ENCODE results near the gene SHOC2.

Gene SHOC2

DNA sequence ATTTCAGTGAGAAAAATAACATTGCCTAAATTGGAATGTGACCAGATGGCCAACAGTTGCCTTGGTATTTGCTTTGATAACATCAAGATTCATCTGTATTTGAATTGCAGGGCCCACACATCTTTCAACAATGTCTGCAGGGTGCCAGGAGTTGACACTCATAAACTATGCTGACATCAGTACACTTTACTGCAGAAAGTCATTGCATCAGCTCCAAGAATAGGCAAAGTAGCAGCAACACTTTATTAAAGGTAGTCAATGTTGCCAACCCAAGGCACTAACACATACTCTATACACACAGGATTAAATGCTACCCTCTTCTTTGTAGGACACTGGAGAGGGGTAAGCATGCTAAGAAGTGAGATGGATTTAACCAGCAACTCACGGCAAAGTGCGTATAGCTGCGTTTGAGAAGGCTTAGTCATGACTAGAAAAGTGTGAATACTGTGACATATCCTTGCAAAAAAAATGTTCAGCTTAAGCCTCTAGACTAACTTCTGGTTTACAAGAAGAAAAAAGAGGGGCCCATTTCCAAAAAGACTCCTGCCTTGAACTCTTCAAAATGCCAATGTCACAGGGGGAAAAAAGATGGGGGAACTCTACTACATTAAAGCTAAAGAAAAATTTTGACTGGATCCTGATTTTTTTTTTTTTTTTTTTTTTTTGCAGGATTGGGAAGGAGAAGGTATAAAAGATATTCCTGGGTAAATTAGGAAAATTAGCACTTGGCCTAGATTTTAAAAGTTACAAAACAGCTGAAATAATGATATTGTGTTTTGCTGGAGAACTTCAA, 2.7 kb upstream of the SHOC2 start:
- TF ChIP-seq, protein P1, sequence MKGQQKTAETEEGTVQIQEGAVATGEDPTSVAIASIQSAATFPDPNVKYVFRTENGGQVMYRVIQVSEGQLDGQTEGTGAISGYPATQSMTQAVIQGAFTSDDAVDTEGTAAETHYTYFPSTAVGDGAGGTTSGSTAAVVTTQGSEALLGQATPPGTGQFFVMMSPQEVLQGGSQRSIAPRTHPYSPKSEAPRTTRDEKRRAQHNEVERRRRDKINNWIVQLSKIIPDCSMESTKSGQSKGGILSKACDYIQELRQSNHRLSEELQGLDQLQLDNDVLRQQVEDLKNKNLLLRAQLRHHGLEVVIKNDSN (IDR thresholded peaks at IDR 0.05) = no peak
- TF ChIP-seq TEAD4 (IDR thresholded peaks at IDR 0.05) (no peak), EGR1 (IDR thresholded peaks at IDR 0.05) (no peak), YY1 (IDR thresholded peaks at IDR 0.05; ENCODE audit: low read depth) (no peak), RAD21 (IDR thresholded peaks at IDR 0.05; ENCODE audit: low read depth) (no peak), CREB1 (IDR thresholded peaks at IDR 0.05; ENCODE audit: low read depth) (no peak), TCF12 (IDR thresholded peaks at IDR 0.05; ENCODE audit: low read depth) (no peak), NFIC (IDR thresholded peaks at IDR 0.05) (no peak)

DNA sequence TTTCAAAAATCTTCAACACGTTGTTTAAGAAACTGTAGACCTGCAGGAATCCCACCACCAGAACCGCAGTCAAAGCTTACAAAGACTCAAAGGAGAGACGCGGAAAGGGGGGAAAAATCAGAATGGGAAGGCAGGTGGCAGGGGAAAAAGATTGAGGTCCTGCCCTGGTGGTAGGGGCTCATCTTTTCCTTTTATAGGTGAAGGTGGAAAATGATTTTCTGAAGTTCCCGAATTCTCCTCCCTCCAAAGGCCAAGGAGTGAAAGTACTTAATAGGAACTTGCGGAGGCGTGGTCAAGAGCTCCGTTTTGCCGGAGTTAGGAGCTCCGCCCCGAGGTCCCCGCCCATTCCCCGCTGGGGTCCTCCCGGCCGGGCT, 1.1 kb upstream of the SHOC2 start:
- no peak for TF ChIP-seq TEAD4 (IDR thresholded peaks at IDR 0.05)

DNA sequence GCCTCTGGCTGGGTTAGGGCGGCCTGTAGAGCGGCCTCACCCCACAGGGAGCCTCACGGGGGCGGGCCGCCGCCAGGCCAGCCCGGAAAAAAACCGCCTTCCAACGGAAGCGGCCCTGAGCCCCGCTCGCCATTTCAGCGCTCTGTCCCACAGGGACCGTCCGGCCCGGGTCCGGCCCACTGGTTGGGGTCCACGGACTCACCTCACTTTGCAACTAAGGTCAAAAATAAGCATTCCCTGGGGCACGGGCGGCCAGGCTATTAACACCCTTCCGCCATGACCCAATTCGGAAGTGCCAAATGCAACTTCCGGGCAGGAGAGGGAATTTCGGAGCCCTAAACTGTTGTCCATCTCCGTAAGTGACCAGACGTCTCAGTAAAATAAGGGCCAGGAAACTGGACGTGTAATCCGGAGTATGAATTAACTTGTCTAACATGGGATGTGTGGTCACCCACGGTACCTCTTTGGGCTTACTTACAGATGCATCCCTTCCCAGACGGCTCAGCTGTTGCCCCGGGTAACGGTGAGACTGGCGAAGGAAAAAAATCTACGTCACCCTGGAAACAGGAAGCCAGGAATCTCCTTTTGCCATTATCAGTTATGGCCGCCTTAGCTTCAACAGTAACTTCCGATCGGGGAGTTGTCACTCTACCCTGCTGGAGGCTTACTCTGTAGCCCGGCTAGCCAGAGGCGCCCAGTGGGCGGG, 608 bp upstream of the SHOC2 start, which contains the start of gene BBIP1:
Gene BBIP1 (minus strand): TSS at position 538 of the 706 bp plus-strand sequence. CDS start 1,023 bp downstream, outside the sequence.
- TF ChIP-seq EP300 (IDR thresholded peaks at IDR 0.05; ENCODE audit: borderline replicate concordance) (no peak; the same call in 1 of the 2 replicates), YY1 (IDR thresholded peaks at IDR 0.05; ENCODE audit: low read depth) (peak; percentile 96), FOXM1 (IDR thresholded peaks at IDR 0.05; ENCODE audit: borderline replicate concordance, low read depth) (peak; percentile 2; the same call in 1 of the 2 replicates), CEBPB (IDR thresholded peaks at IDR 0.05) (no peak), RAD21 (IDR thresholded peaks at IDR 0.05; ENCODE audit: low read depth) (no peak), TAF1 (IDR thresholded peaks at IDR 0.05; ENCODE audit: low read depth) (peak; percentile 82), TCF12 (IDR thresholded peaks at IDR 0.05; ENCODE audit: low read depth) (peak; percentile 60), EGR1 (IDR thresholded peaks at IDR 0.05) (peak; percentile 72), ZBTB7A (IDR thresholded peaks at IDR 0.05; ENCODE audit: low read depth) (no peak), NFIC (IDR thresholded peaks at IDR 0.05) (0 out of 2 replicates have a peak, but pooled peaks have one; percentile 23), CREB1 (IDR thresholded peaks at IDR 0.05; ENCODE audit: low read depth) (peak; percentile 63), TEAD4 (IDR thresholded peaks at IDR 0.05) (peak; percentile 37; the same call in 1 of the 2 replicates)
- TF ChIP-seq, protein P2, sequence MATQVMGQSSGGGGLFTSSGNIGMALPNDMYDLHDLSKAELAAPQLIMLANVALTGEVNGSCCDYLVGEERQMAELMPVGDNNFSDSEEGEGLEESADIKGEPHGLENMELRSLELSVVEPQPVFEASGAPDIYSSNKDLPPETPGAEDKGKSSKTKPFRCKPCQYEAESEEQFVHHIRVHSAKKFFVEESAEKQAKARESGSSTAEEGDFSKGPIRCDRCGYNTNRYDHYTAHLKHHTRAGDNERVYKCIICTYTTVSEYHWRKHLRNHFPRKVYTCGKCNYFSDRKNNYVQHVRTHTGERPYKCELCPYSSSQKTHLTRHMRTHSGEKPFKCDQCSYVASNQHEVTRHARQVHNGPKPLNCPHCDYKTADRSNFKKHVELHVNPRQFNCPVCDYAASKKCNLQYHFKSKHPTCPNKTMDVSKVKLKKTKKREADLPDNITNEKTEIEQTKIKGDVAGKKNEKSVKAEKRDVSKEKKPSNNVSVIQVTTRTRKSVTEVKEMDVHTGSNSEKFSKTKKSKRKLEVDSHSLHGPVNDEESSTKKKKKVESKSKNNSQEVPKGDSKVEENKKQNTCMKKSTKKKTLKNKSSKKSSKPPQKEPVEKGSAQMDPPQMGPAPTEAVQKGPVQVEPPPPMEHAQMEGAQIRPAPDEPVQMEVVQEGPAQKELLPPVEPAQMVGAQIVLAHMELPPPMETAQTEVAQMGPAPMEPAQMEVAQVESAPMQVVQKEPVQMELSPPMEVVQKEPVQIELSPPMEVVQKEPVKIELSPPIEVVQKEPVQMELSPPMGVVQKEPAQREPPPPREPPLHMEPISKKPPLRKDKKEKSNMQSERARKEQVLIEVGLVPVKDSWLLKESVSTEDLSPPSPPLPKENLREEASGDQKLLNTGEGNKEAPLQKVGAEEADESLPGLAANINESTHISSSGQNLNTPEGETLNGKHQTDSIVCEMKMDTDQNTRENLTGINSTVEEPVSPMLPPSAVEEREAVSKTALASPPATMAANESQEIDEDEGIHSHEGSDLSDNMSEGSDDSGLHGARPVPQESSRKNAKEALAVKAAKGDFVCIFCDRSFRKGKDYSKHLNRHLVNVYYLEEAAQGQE (IDR thresholded peaks at IDR 0.05; ENCODE audit: low read depth) = no peak
- TF ChIP-seq, protein P3, sequence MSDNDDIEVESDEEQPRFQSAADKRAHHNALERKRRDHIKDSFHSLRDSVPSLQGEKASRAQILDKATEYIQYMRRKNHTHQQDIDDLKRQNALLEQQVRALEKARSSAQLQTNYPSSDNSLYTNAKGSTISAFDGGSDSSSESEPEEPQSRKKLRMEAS (IDR thresholded peaks at IDR 0.05) = peak; percentile 20; the same call in 1 of the 2 replicates
- TF ChIP-seq, protein P1 (IDR thresholded peaks at IDR 0.05) = no peak

DNA sequence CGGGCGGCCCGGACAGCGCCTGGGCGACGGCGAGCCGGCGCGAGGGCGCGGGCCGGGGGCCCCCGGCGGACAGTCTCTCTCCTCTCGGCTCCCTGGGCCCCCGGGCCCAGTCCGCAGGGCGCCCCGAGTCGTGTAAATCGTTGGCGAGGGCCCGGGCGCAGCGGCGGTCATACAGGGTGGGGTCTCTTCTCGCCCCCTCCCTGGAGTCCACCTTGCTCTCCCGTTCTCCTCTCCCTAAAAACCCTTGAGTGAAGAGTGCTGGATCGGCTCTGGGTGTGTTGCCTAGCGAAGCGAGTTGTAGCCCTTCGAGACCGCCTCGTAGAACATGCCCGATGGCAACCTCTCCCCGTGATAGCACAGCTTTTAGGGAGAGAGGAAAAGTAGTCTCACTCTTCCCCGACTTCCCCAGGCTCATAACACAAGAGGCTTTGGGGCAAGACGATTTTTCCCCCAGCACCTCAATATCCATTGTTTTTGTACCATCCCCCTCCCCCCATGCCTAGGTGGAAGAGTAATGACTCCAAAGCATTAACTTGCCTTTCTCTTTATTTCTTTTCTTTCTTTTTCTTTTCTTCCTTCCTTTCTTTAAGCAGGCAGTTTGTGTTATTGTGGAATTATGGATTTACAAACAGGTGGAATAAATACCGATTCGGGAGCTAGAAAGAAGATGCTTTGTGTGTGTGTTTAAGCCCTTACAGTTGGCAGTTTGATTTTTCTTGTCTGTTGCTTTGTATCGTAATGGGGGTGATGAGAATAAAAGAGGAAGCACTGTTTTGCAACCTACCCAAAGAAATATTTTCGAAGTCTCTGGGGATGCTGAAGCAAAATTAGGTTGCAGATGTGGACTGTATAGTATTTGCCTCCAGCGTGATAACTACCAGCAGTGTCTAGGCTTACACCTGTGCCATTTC, 822 bp downstream of the SHOC2 start:
- TF ChIP-seq CREB1 (IDR thresholded peaks at IDR 0.05; ENCODE audit: low read depth) = no peak
- peak; percentile 67; the same call in 1 of the 2 replicates for TF ChIP-seq ZBTB7A (IDR thresholded peaks at IDR 0.05; ENCODE audit: low read depth)

DNA sequence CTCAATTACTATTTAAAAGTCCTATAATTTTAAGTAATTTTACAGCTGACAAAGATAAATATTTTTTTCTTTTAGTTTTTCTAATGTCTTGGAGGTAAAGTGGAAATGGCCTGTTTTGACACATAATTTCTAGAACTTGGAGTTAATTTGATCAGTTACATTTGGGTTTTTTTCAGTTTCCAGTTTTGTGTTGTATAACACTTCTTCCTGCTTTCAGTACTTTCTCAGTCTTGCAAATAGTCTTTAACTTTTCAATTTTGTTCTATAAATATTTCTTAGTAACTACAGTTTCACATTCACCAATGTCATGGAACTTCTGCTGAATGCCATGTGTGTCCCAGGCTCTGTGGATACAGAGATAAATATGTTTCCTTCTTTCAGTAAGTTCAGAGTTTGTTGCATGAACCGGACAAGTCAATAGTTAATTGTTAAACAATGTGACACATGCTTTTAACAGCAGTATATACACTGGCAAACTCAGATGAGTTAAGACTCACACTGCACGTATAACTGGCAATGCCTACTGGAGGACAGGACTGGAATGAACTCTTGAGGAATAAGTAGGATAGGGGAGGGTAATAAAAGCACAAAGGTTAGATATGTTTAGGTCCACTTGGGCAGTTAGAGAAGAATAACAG, 4.6 kb downstream of the SHOC2 start:
- TF ChIP-seq EGR1 (IDR thresholded peaks at IDR 0.05) = no peak
- TF ChIP-seq CEBPB (IDR thresholded peaks at IDR 0.05) = no peak
- TF ChIP-seq, protein P2 (IDR thresholded peaks at IDR 0.05; ENCODE audit: low read depth) = no peak
- no peak for TF ChIP-seq EP300 (IDR thresholded peaks at IDR 0.05; ENCODE audit: borderline replicate concordance)
- no peak for TF ChIP-seq NFIC (IDR thresholded peaks at IDR 0.05)
- TF ChIP-seq, protein P1 (IDR thresholded peaks at IDR 0.05) = no peak
- TF ChIP-seq CREB1 (IDR thresholded peaks at IDR 0.05; ENCODE audit: low read depth) = no peak
- no peak for TF ChIP-seq TAF1 (IDR thresholded peaks at IDR 0.05; ENCODE audit: low read depth)
- TF ChIP-seq, protein P3 (IDR thresholded peaks at IDR 0.05) = no peak
- no peak for TF ChIP-seq FOXM1 (IDR thresholded peaks at IDR 0.05; ENCODE audit: borderline replicate concordance, low read depth)
- no peak for TF ChIP-seq RAD21 (IDR thresholded peaks at IDR 0.05; ENCODE audit: low read depth)

All from Ishikawa (cell line).